GM18502 (cell line): Measurements from ENCODE around the gene LUZP2.
"Not testable (repeated sequence)": the region's sequence is repeated elsewhere in the genome, so short reads cannot be mapped to it uniquely, and the experiment has no call there.

Experiments
- ATAC-seq: cut with Tn5 transposase; IDR thresholded peaks from one replicate; pipeline ENCODE4 v1.9.1; 2021; ENCODE audit warnings: mild to moderate bottlenecking; ENCODE audit not compliant: unreplicated experiment, poor library complexity

The LUZP2 gene

DNA sequence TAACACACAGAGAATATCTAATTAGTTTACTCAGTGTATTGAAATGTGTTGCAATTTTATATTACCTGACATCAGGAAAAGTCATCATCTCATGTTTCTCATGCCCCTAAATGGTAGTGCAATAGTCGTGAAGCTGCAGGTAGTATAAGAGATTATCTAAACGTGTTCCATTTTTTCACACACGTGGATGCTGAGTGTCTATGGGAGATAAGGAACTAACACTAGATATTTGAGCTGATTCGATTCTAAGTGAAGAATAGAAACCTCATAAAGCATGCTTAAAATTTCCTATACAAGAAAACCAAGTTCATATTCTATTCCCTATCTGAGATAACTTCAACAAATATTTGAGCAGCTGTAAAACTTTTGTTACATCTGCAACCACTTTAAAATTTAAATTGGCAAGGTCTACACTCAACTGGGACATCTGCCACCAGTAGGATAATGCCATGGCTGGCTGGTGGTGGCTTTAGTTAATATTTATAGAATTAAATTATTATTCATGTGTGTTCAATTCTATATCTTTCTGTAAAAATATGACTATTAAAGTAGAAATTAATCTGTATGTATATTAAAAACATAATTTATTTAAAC lies 388.8 kb downstream of the LUZP2 start:
- no peak for ATAC-seq

DNA sequence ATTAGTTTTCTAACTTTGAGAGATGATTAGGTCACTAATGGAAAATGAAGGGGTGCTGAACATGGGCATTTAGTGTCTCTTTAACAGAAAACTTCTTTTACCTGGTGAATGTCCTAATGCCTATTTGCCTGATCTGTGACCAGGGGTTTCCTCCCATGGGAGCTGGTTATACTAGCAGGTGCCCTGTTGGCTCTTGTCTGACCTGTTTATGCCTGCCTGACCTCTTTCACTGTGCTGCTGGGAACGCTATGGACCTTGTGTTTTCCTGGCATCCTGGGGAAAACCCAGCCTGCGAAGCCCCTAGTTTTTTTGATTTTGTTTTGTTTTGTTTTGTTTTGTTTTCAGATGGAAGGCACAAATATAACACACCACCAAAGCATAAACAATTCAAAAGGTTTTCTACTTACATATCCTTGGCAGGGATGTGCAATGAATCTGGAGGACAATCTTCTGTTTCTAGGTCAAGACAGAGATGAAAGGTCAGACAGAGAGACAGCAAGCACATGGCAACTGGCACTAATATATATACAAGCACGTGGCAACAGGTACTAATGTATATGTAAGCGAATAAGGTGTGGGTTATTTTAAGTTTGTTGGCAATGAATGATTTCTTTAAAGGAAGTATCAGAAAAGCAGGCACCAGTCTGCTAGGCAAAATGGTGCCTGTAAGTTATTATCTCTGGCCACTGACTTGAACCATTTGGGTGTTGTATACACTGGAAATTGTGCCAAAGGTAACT lies 390.2 kb downstream of the LUZP2 start:
- no peak for ATAC-seq

DNA sequence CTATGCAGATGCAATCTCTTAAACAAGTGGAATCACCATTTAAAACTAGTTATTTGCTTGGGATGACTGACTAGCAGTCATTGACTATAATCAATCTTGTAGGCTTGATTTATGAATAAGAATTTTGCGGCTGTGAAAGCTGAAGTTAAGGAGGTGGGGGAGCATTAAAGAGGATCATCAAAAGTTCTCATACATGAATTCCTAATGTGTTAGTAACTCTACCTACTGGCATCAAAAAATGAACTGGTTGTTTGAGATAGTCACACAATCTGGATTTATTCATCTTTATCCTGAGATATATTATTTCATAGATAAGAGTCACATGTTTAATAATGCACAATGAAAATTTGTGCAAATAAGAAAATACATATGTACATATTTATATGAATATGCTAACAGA lies 393.6 kb downstream of the LUZP2 start:
- ATAC-seq: no peak

DNA sequence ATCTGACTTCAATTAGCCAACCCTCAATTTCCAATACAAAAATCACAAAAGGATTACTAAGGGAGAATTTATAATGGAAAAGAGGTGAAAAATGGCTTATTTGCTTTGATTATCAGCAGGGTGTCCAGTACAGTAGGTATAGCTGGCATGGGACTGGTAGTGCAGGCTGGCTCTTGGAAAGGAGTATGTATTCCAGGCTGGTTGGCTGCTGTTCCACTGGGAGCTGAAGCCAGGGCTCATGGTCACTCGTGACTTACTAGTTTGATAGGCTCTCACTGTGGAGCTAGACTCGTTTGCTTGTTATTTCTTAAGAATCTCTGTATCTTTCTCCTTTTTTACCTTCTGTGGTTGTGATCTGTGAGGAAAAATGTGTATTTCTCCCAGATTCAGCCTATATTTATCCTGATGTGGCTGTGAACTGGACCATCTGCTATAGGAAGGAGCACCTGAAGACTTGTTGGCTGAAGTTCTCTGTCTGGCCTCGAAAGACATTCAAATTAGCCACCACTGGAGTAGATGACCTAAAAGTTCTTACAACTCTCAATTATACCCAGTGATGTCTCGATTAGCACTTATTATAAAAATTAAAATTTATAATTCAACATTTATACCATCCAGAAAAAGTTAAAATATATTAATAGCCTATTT lies 395.1 kb downstream of the LUZP2 start:
- not testable (repeated sequence) for ATAC-seq

DNA sequence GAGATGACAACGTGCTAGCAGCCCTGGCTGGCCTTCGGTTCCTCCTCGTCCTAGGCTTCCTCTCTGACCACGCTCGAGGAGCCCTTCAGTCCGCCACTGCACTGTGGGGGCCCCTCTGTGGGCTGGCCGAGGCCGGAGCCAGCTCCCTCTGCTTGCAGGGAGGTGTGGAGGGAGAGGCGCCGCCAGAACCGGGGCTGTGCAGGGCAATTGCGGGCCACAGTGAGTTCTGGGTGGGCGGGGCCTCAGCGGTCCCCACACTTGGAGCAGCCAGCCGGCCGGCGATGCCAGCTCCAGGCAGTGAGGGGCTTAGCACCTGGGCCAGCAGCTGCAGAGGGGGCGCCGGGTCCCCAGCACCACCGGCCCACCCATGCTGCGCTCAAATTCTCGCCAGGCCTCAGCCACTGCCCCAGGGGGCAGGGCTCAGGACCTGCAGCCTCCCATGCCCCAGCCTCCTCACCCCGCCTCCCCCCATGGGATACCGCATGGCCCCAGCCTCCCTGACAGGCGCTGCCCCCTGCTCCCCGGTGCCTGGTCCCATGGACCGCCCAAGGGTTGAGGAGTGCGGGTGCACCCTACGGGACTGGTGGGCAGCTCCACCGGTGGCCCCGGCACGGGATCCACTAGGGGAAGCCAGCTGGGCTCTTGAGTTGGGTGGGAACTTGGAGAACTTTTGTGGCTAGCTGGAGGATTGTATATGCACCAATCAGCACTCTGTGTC lies 399.4 kb downstream of the LUZP2 start:
- ATAC-seq: no peak

DNA sequence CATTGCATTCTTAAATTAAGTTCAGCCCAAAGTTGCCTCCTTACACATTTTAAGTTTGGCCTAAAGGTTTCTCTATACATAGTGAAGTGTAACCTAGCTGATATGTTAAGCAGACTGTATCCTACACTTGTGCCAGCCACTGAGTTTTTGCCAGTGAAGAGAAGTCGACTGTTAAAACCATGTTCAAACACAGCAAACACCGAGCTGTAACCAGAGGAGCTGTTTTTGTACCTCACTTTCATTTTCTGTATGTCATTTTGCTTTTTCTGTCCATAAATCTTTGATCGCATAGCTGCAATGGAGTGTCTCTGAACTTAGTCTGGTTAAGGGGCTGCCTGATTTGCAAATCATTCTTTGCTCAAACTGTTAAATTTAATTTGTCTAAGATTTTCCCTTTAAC lies 403.7 kb downstream of the LUZP2 start:
- no peak for ATAC-seq

DNA sequence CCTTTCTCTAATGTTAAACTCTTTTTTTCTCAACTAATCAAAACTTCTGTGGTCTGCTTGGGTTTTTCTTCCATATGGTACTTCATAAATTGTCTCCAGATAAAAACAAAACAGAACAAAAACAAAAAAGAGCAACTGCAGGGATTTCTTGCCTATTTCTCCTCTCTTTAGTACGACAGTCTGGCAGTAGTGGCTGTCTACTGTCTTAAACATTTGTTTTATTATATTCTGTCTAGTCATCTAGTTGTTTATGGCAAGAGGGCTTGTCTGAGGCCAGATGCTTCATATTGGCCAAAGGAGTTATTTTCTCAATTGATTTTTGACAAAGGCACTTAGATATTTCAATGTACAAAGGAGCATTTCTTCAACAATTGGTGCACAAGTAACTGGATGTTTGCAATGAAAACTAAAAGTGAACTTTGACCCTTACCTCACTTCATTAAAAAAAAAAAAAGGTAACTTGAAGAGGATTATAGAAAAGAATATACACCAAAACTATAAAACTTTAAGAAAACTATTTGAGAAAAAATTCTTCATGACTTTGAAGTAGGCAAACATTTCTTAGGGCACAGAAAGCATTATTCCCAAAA lies 404.2 kb downstream of the LUZP2 start:
- no peak for ATAC-seq

DNA sequence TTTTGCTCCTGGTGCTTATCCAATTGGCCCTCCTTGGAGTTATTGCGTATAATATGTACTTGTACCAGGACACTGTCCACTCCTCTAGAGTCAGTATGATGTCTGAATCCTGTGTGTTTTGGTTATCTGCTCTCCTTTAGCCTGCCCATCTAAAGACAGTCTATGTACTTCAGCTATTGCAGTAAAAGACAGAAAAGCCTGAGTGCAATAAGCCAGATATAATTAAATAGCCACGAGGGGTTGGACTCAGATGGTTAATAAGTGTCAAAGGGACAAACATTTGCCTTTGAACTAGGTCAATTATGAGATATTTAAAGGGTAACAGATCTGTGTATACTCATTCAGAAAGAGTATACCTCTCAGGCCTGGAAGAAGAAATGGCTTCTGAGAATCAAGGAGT lies 406.7 kb downstream of the LUZP2 start:
- no peak for ATAC-seq

DNA sequence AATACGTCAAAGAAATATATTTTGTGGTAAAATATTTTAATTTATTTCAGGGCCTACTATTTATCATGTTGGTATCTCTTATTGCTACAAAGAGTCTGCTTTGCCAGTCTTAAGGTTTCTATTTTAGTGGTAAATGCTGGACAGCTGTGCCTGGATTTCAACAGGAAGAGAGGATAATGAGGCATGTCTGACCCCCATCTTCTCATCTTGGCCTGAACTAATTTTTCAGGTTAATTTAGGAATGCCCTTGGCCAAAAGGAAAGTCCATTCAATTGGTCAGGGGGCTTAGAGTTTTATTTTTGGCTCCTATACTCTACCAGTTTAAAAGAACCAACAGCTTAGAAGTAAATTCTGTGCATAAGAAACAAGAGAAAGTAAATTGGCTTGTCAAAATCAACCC lies 428.2 kb downstream of the LUZP2 start:
- no peak for ATAC-seq

DNA sequence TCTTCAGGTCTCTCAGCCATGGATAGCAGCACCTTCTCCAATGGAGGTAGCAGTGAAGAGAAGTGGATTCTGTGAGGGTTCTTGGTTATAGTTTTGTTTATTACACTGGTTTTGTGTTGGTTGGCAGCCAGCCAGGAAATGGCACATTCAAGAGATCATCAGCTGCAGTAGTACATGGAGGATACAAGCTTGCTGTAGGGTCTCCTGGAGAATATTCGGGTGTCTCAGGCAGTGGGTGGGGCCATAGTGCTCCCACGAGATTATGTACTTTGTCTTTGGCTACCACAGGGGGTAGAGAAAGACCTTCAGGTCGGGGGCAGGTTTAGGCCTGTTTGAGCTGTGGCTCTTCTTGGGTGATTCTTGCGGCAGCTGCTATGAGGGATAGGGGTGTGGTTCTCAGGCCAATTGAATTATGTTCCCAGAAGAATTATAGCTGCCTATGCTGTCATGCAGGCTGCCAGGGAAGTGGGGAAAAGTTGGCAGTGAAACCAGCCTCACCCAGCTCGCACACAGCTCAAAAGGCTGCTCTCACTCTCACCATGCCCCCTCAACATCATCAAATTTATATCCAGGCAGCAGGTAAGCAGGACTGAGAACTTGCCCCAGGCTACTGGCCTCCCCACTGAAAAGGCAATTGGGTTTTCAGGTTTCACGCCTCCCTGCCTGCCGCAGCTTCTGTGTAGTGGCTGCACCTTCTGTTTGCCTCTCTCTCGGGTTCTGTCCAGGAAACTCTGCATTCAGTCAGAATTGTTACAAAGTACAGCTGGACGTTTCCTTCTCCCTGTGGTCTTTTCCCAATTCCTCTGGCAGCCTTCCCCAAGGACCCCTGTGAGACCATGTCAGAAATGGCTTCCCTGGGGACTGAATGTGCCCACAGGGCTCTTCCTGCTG lies 435.5 kb downstream of the LUZP2 start:
- no peak for ATAC-seq

DNA sequence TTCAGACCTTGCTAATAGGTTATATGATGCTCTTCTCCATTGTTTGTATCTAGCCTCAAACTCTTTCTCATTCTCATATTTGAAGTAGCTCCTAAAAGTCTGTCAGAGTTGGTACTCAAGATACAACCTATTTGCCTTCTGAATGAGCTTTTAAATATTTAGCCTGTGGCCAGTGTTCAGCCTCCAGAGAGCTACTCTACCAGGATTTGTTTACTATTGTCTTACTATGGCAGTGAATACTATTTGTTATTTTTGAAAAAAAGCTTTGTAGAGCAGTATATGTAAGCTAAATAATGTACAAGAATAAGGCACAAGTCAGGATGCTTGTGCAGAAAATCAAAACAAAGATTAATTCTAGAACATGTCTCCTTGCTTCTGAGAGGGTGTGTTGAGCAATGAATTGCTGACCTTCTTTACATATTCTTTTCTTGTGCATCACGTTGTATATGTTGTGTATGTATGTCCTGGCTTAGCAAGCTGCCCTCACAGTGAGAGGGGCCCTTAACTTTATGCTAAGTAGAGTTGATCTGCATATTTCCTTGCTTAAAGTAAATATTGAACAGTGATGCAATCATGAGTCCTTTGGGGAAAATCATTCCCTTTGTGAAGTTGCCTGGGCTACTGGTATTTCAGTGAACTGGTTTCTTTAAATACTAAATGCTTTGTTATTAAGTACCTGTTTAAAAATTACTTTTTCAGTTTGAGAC lies 438.0 kb downstream of the LUZP2 start:
- no peak for ATAC-seq

DNA sequence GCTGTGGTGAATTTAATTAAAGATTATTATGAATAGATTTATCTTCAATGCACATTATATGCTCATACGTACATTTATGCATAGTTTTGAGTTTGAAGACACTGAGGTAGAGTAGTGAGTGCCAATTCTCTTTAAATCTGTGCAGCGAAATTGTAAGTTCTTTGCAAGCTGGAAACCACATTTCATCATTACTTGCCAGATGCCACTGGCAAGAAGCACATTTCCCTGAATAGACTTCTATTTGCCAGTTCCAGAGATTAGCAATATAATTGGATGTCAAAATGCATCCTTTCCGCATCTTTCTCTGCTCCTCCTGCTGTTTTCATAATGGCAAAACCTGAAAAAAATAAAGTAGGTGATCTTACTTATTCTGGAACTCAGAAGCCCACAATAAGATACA lies 448.0 kb downstream of the LUZP2 start:
- no peak for ATAC-seq

DNA sequence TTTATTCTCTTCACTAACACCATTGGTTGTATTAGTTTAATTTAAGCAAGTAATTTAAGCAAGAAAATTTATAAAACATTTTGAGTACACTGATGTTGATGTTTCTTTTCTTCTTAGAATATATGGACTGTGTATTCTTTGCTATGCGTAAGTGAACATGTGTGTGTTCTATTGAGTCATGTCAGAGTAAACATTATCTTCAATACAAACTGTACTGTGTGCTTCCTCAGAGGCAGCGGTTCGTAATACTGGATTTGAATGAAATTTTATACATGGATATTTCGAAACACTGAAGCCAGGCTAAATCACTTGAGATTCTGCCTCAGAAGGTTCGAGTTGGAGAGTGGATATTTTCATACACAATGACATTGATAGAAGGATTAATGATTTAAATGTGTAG lies 452.6 kb downstream of the LUZP2 start:
- ATAC-seq: no peak

DNA sequence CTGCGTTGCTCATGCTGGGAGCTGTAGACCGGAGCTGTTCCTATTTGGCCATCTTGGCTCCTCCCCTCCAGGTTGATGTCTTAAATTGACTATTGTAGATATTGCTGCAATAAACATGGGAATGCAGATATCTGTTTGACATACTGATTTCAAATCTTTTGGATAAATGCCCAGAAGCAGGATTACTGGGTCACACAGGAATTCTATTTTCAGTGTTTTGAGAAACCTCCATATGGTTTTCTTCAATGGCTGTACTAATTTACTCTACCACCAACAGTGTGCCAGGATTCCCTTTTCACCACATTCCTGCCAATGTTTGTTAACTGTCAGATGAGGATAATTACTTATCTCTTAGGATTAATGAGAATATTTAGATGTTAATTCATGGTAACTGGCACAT lies 467.0 kb downstream of the LUZP2 start:
- no peak for ATAC-seq

DNA sequence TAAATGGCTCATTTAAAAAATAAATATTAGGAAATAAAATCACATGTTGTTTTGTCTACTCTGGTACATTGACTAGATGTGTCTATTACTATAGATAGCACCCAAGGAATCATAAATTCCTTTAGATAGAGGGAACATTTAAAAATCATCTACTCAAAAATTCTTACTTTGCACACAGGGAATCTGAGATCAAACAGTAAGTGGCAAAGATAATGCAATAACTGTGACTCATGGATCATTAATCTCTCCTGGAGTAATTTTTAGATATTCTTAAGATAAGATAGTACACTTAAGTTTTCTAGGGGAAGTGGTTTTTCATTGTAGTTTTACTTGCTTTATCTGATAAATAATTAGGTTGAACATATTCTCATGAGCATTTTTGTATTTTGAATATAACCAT lies 468.9 kb downstream of the LUZP2 start:
- no peak for ATAC-seq

DNA sequence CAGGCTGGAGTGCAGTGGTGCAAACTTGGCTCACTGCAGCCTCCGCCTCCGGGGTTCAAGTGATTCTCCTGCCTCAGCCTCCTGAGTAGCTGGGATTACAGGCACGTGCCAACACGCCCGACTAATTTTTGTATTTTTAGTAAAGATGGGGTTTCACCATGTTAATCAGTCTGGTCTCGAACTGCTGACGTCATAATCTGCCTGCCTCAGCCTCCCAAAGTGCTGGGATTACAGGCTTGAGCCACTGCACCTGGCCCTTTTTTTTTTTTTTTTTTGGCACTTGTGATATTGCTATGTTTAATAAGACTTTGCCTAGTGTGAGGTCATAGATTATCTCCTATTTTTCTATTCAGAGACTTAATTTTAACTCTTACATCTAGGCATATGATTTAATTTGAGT lies 497.1 kb downstream of the LUZP2 start:
- ATAC-seq: not testable (repeated sequence)

DNA sequence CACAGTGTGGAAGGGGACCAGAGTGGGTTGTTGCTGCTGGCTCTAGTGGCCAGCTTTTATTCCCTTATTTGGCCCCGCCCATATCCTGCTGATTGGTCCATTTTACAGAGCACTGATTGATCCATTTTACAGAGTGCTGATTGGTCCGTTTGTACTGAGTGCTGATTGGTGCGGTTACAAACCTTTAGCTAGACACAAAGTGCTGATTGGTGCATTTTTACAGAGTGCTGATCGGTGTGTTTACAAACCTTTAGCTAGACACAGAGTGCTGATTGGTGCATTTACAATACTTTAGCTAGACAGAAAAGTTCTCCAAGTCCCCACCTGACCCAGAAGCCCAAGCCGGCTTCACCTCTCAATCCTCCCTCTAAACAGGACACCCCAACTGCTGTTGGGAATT lies 503.1 kb downstream of the LUZP2 start:
- ATAC-seq: not testable (repeated sequence)

DNA sequence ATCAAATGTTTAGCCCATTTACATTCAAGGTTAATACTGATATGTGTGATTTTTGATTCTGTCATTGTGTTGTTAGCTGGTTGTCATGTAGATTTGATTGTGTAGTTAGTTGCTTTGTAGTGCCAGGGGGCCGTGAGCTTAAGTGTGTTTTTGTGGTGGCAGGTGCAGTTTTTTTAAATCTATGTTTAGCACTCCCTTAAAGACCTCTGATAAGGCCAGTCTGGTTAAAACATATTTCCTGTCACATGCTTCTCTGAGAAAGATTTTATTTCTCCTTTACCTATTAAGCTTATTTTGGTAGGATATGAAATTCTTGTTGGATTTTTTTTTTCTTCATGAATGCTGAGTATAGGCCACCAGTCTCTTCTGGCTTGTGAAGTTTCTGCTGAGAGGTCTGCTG lies 540.6 kb downstream of the LUZP2 start:
- ATAC-seq: no peak

DNA sequence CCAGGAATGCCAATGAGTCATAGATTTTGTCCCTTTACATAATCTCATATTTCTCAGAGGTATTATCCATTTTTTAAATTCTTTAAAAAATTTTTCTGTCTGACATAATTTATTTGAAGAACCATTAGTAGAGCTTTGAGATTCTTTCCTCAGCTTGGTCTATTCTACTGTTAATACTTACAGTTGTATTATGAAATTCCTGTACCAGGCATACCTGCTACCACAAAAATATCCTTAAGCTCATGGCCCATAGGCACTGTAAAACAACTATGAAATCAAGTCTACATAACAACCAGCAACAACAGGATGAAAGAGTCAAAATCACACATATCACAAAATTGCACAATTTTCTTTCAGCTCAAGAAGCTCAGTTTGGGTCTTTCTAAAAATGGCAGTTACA lies 541.3 kb downstream of the LUZP2 start:
- ATAC-seq: no peak
